ENCODE measurements around the gene PRRC2B.
"Not testable (repeated sequence)": the region's sequence is repeated elsewhere in the genome, so short reads cannot be mapped to it uniquely, and the experiment has no call there.

The PRRC2B gene

DNA sequence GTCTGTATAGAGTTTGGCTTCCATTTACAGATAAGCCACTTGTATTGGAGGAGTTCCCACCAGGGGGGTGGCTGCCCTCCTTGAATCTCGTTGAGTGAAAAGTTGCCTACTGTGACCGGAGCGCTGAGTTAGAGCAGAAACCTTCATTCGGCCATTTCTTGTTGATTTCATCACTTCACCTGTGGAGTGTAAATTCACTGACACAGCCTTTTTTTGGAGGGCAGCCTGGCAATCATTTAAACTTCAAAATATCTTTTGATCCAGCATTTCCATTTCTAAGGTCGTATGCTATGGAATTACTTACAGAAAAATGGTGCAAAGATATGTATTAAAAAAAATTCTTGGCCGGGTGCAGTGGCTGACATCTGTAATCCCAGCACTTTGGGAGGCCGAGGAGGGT is 40.8 kb downstream of the PRRC2B start:
- no peak for DNase-seq (ENCODE audit: low read depth in 2 of 2)

- DNase-seq (ENCODE audit: low read depth in 2 of 2), result no peak
These were observed 42.5 kb downstream of the PRRC2B start for GRCh38 chr9:131436376-131436775.

GRCh38 chr9:131436865-131437271 is 43.0 kb downstream of the PRRC2B start:
- DNase-seq (ENCODE audit: low read depth in 2 of 2), result no peak

- no peak for DNase-seq (ENCODE audit: low read depth in 2 of 2)
These were observed 44.3 kb downstream of the PRRC2B start for GRCh38 chr9:131438190-131438589.

GRCh38 chr9:131439224-131439623 is 45.3 kb downstream of the PRRC2B start:
- DNase-seq (ENCODE audit: low read depth in 2 of 2), result no peak

DNA sequence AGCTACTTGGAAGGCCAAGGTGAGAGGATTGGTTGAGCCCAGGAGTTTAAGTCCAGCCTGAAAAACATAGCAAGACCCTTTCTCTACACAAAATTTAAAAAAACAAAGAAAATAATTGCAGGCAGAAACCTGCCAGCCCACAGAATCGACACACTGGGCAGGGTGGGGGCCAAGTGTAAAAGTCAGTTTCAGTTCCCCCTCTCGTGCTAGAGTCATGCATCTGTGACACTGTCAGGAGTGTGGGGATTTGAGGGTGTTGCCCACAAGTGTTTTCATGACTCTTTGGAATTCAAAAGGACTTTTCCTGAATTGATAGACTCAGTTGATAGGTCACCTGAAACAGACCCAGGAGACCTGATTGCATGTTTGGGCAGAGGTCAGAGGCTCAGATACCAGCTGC is 47.6 kb downstream of the PRRC2B start:
- no peak for DNase-seq (ENCODE audit: low read depth in 2 of 2)

DNA sequence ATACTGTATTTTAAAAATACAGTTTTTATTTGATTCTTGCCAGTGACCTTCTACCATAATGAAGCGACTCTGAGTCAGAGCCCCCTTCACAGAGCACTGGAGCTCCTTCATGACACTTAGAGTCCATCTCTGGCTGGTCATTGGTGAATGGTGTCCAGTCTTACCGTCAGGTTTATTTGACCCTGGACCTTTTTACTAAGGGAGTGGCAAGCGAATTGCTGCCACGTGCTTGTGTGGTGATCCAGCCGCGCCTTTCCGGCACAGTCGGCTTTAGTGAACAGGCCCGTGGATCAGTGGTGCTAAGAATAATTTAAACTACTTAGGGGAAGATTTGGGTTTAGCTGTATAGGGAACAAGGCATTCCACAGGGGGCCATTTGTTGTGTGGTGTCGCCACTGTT is 48.5 kb downstream of the PRRC2B start:
- DNase-seq (ENCODE audit: low read depth in 2 of 2), result no peak

GRCh38 chr9:131443648-131444047 is 49.8 kb downstream of the PRRC2B start:
- DNase-seq (ENCODE audit: low read depth in 2 of 2), result no peak

DNA sequence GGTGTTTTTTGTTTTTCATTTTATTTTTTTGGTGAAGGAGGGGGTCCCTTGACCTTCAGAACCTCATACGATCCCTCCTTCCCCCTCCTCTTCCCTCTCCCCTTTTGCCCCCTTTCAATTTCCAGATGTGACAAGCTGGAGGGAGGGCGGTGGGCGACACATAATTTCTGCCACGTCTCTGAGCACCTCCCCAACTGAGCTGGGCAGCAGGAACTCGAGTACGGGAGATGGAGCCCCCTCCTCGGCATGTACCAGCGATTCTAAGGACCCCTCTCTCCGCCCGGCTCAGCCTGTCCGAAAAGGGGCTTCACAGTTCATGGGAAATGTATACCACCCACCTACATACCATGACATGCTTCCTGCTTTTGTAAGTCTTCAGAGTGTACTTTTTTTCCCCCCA is 52.4 kb downstream of the PRRC2B start:
- no peak for DNase-seq (ENCODE audit: low read depth in 2 of 2)

- no peak for DNase-seq (ENCODE audit: low read depth in 2 of 2)
These were observed 53.3 kb downstream of the PRRC2B start for GRCh38 chr9:131447148-131447547.

DNA sequence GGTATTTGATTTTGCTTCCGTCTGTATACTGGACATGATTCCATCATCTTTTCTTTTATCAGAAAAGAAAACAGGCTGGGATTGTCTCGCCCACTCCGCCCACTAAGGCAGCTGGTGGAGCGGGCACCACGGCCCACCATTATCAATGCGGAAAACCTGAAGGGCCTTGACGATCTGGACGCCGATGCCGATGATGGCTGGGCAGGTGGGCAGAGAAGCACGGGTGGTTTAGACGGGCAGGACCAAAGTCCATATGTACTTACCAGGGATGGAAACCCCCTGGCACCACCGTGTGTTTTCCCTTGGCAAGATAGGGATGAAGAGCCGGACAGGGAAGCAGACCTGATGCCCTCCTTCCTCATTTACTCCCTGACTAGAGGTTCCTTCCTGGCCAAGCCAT is 53.7 kb downstream of the PRRC2B start:
- no peak for DNase-seq (ENCODE audit: low read depth in 2 of 2)

DNA sequence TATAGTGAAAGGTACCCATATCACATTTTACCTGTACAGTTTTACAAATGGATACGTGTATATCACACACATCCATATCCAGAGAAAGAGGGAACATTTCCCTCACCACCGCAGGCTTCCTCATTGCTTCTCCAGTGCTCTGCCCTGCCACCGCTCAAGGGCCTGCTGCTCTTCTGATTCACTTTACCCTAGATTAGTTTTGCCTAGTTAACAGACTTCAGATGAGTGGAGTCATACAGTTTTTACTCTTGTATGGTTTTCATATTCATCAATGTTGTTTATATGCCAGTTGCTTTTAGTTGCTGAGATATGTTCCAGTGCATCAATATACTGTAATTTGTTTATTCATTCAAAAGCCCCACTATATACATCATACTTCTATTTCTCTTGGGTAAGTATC is 54.9 kb downstream of the PRRC2B start:
- DNase-seq (ENCODE audit: low read depth in 2 of 2), result no peak

- no peak for DNase-seq (ENCODE audit: low read depth in 2 of 2)
These were observed 55.4 kb downstream of the PRRC2B start for GRCh38 chr9:131449276-131449675.

GRCh38 chr9:131454028-131454427 is 60.1 kb downstream of the PRRC2B start:
- DNase-seq (ENCODE audit: low read depth in 2 of 2), result no peak

- DNase-seq (ENCODE audit: low read depth in 2 of 2), result not testable (repeated sequence)
These were observed 61.8 kb downstream of the PRRC2B start for GRCh38 chr9:131455655-131456054.

- no peak for DNase-seq (ENCODE audit: low read depth in 2 of 2)
These were observed 63.9 kb downstream of the PRRC2B start for GRCh38 chr9:131457746-131458145.

DNA sequence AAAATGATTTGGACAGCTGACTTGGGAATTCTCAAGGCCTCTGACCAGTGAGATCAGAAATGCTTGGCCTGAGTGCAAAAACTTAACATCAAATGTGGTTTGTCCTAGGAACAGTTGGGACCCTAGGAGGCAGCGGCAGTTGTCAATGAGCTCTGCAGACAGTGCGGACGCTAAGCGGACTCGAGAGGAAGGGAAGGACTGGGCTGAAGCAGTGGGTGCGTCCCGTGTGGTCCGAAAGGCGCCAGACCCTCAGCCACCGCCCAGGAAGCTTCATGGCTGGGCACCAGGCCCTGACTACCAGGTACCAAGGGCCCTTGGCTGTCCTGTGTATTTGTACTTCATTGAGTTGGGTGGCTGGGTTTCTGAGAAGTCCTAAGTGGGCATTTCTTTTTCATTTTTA is 65.2 kb downstream of the PRRC2B start:
- no peak for DNase-seq (ENCODE audit: low read depth in 2 of 2)

DNA sequence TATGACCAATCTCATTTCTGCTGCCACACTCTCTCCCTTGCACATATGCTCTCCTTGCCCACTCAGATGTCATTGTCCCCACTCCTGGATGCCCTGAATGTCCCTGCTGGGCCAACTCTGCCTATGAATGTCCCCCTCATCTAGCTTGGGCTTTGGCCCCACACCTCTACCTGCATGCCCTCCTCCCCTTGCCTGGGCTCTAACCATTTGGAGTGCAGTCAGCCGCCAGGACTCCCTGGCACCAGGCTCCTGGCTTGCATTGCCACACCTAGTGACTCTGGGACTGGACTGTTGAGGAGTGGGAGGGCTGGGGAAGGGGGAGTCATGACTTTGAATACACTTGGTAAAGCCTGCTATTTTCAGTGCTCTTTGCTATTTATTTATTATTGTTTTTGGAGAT is 67.3 kb downstream of the PRRC2B start:
- DNase-seq (ENCODE audit: low read depth in 2 of 2), result no peak

DNA sequence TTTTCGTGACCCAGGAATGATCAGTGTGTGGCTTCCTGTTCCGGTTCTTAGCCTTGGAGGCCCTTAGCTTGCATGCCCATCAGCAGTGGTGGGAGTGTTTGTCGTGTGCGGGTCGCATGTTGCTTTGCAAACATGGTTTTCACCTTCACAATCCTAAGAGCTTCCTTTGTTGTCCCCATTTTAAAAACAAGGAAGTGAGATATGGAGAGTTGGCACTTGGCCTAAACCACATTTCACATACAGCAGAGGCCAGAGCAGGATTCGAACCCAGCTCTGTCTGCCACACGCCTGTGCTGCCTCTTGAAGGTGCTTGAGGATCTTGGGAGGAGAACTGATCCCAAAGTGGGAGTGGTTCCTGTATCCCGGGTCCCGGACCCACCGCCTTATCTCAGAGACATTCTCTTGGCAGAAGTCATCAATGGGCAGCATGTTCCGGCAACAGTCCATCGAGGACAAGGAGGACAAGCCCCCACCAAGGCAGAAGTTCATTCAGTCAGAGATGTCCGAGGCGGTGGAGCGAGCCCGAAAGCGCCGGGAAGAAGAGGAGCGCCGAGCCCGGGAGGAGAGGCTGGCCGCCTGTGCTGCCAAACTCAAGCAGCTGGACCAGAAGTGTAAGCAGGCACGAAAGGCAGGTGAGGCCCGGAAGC is 70.6 kb downstream of the PRRC2B start:
- DNase-seq (ENCODE audit: low read depth in 2 of 2), result no peak

DNA sequence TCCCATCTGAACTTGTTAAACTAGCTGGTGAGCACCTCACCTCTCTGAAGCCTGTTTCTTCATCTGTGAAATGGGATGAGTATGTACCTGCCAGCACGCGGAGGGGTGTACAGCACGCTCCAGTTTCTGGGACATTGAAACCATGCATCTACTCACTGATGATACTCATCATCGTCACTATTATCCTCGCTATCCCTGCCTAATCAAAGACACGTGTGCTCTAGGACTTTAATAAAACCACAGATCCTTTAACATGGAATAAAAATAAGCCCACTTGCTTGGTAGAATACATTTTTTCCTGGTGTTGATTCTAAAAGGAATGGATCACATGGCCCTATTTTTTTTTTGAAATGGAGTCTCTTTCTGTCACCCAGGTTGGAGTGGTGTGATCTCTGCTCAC is 71.5 kb downstream of the PRRC2B start:
- no peak for DNase-seq (ENCODE audit: low read depth in 2 of 2)

GRCh38 chr9:131467214-131467935 is 73.5 kb downstream of the PRRC2B start:
- no peak for DNase-seq (ENCODE audit: low read depth in 2 of 2)

- DNase-seq (ENCODE audit: low read depth in 2 of 2), result no peak
These were observed 74.1 kb downstream of the PRRC2B start for GRCh38 chr9:131468031-131468430.

GRCh38 chr9:131469356-131469755 is 75.5 kb downstream of the PRRC2B start:
- no peak for DNase-seq (ENCODE audit: low read depth in 2 of 2)

DNA sequence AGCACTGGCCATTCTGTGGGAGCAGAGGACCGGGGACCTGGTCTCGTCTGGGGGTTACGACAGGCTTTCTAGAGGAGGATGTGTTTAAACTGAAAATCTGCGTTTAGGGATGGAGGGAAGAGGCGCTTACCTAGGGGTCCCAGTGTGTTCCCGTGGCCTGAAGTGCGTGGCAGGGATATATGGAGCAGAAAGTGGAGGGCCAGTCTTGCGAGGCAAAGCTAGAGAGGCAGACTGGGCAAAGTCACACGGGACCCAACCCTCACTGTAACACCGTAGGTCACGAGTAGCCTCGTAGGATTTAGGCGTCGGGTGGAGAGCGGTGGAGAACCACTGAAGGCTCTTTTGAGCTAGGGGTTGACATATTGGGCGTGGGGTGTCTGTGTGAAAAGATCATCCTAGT is 76.1 kb downstream of the PRRC2B start:
- no peak for DNase-seq (ENCODE audit: low read depth in 2 of 2)
